ENCODE results near the gene LAMB4. TPM values are rescaled to one million over a fixed set of nuclear protein-coding genes. Genes with fewer than 3 reads are reported as not detected.

The LAMB4 gene
- total RNA-seq, 1 experiment from 2014 or later = not detected

GRCh38 chr7:107982042-107982840, 147.9 kb downstream of the LAMB4 start:
- Histone ChIP-seq H3K9me3 (no peaks in the 10 kb centered on the region), H3K4me3 (no peak overlapping the region), H3K27me3 (no peaks in the 10 kb centered on the region), H3K36me3 (peaks cover 2% of the 10 kb centered on the region)
- no peak for DNase-seq

- Histone ChIP-seq H3K27me3 (no peaks in the 10 kb centered on the region), H3K36me3 (peaks cover 2% of the 10 kb centered on the region), H3K4me3 (no peak overlapping the region), H3K9me3 (no peaks in the 10 kb centered on the region)
- DNase-seq = no peak
These were observed 148.7 kb downstream of the LAMB4 start for GRCh38 chr7:107981466-107981865.

DNA sequence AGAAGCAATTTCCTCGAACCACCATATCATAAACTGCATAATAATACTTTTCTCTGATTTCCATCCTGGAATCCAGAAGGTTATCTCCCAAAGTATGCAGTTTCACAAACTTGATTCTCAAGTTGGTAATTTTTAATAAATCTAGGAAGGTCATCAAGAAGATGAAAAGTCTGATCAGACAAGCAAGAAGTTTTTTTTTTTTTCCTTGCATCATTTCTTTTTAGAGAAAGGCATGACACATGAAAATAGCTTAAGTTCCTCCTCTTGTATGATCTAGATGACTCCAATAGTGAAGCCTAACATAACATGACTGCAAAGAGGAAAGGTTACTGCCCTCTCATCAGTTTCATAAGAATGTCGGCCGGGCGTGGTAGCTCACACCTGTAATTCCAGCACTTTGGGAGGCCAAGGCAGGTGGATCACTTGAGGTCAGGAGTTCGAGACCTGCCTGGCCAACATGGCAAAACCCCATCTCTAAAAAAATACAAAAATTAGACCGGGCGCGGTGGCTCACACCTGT, 149.4 kb downstream of the LAMB4 start:
- Histone ChIP-seq H3K36me3 (peaks cover 2% of the 10 kb centered on the region), H3K4me3 (no peak overlapping the region), H3K9me3 (no peaks in the 10 kb centered on the region), H3K27me3 (no peaks in the 10 kb centered on the region)
- no peak for DNase-seq

DNA sequence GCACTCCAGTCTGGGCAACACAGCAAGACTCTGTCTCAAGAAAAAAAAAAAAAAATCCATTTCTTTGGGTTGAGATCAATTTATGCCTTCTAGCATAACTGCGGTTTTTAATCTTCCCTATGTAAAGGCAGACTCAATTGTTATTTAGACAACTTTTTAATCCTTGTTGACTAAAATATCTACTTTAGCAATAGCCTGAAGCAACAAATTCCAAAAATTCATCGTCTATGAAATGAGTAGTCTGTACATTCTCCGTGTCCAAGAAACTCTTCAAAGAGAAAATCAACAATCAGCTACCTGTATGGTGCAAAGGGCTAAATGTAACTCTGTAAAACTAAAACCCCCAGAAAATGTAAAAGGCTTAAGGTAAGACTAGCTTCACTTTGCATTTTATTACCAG, 150.0 kb downstream of the LAMB4 start:
- Histone ChIP-seq H3K9me3 (no peaks in the 10 kb centered on the region), H3K36me3 (peaks cover 2% of the 10 kb centered on the region), H3K4me3 (no peak overlapping the region)

GRCh38 chr7:107978815-107979408, 151.2 kb downstream of the LAMB4 start:
- Histone ChIP-seq H3K4me3 (no peak overlapping the region), H3K36me3 (no peaks in the 10 kb centered on the region; the same call in 1 of the 2 replicates), H3K9me3 (no peaks in the 10 kb centered on the region), H3K27me3 (no peaks in the 10 kb centered on the region)
- no peak for DNase-seq

More for the DNA sequence above, 150.0 kb downstream of the LAMB4 start:
- H3K27me3 ChIP-seq = no peaks in the 10 kb centered on the region
- no peak for DNase-seq

GRCh38 chr7:107977048-107977447, 153.1 kb downstream of the LAMB4 start:
- H3K4me3 ChIP-seq = no peak overlapping the region
- no peaks in the 10 kb centered on the region for H3K27me3 ChIP-seq
- no peak for DNase-seq
- H3K36me3 ChIP-seq = peaks cover 3% of the 10 kb centered on the region
- no peaks in the 10 kb centered on the region for H3K9me3 ChIP-seq

DNA sequence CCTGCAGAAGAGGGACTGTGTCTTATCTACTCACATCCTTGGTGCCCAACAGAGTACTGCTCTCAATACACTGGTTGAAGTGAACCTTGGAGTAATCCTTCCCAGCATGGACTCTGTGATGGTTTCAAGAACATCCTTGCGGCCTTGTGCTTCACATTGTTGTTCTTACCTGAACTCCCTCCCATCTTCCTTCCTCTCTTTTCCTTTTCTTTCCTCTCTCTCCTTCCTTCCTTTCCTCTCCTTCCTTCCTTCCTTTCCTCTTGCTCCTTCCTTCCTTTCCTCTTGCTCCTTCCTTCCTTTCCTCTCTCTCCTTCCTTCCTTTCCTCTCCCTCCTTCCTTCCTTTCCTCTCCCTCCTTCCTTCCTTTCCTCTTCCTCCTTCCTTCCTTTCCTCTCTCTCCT, 153.5 kb downstream of the LAMB4 start:
- H3K36me3 ChIP-seq = peaks cover 3% of the 10 kb centered on the region
- no peak overlapping the region for H3K4me3 ChIP-seq
- no peaks in the 10 kb centered on the region for H3K27me3 ChIP-seq
- no peaks in the 10 kb centered on the region for H3K9me3 ChIP-seq
- DNase-seq = no peak

DNA sequence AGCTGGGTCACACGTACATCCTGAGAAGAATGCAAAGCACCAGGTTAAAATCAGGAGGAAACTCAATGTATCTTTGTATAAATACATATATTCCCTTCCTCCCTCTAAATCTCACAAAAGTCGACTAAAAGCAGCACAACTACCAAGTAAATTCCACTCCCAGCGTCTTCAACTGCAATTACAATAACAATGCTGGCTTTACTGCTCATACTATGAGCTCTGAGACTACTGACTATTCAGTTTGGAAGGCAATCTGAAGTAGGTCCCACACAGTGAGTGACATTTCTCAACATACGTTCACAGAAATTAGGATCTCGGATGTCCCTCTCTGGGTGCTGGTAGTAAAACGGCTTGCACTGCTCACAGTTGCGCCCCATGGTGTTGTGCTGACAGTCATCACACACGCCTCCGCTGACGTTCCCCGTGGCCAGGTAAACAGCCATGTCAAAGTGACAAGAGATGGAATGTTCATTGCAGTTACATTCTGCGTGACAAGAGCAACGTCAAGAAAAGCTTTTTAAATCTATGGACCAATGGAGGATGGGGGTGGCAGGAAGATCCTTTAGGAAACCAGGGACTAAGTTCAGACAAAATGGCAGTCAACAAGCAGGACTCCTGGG, 154.7 kb downstream of the LAMB4 start:
- peaks cover 3% of the 10 kb centered on the region for H3K36me3 ChIP-seq
- H3K4me3 ChIP-seq = no peak overlapping the region
- DNase-seq = no peak
- H3K27me3 ChIP-seq = no peaks in the 10 kb centered on the region
- no peaks in the 10 kb centered on the region for H3K9me3 ChIP-seq

DNA sequence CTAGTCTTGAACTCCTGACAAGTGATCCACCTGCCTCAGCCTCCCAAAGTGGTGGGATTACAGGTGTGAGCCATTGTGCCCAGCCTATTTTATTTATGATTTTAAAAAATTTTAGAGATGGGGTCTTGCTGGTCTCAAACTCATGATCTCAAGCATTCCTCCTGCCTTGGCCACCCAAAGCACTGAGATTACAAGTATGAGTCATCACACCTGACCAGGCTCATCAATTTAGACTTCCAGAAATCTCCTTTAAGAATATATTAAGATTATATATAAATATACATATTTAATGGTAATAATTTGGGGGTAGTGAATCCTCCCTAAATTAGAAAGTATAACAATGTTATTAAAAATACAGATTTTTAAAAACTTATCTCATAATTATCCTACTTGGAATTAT, 156.3 kb downstream of the LAMB4 start:
- no peak for DNase-seq
- H3K36me3 ChIP-seq = peaks cover 3% of the 10 kb centered on the region
- H3K9me3 ChIP-seq = no peaks in the 10 kb centered on the region
- no peaks in the 10 kb centered on the region for H3K27me3 ChIP-seq
- H3K4me3 ChIP-seq = no peak overlapping the region

Other genes starting within 250 kb of the LAMB4 start
- gene DLD, start 239.2 kb downstream of the LAMB4 start, total RNA-seq (2014; rRNA removed; shearing (Covaris generic); ENCODE audit: low replicate concordance) = 8.7 and 44.3 TPM in 2 replicates
- gene LAMB1, start 127.2 kb downstream of the LAMB4 start, total RNA-seq (2014; rRNA removed; shearing (Covaris generic); ENCODE audit: low replicate concordance) = 18.9 and 22.7 TPM in 2 replicates

Data from MG63 (cell line).